GM21825 (cell line): ENCODE data around the gene MCTP1.
"Not testable (repeated sequence)": the region's sequence is repeated elsewhere in the genome, so short reads cannot be mapped to it uniquely, and the experiment has no call there.

Experiments
- ATAC-seq: cut with Tn5 transposase; IDR thresholded peaks from one replicate; pipeline ENCODE4 v1.9.1; 2021; ENCODE audit warnings: mild to moderate bottlenecking, moderate library complexity; ENCODE audit not compliant: unreplicated experiment

Gene MCTP1

GRCh38 chr5:95252801-95253200, 32.1 kb downstream of the MCTP1 start:
- ATAC-seq: no peak

- ATAC-seq: no peak
These were observed 33.7 kb downstream of the MCTP1 start for GRCh38 chr5:95251185-95251584.

DNA sequence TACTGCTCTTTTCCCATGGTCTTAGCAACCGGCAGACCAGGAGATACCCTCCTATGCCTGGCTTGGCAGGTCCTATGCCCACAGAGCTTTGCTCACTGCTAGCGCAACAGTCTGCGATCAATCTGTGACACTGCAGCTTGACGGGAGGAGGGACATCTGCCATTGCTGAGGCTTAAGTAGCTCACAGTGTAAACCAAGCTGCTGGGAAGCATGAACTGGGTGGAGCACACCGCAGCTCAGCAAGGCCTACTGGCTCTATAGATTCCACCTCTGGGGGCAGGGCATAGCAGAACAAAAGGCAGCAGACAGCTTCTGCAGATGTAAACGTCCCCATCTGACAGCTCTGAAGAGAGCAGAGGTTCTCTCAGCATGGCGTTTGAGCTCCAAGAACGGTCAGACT, 40.4 kb downstream of the MCTP1 start:
- ATAC-seq: no peak

DNA sequence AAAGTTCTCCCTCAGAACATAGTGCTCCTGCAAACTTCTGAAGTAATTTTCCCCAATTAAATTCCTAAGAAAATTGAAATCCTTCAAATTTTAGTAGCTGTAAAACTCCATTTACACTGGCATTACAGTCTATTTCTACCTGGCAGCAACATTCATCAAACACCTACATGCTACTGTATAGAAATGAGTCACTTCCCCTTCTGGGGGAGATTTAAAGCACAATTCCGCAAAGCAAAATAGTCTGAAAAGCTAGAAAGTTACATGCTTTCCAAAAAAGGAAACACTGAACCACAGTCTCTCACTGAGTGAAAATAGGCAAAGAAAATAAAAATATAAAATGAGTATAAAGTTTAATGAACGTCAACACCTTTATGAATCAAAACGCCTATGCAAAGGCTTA, 43.3 kb downstream of the MCTP1 start:
- ATAC-seq: peak; percentile 94

DNA sequence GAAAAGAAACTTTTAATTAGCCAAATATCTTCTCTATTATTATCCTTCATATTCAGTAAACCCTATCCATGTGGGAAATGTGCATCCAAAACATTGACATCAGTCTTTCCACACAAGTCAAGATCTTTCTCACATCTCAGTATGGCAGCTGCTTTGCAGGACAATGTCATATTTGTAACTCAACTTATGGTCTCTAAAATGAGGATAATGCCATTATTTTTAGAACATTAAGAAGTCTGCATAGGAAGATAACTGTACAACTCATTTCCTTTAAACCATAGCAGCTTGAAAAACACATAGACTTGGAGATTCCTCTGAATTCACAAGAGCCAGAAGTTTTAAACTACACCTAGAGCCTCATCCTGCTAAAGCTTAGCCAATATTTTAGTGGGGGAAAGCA, 43.7 kb downstream of the MCTP1 start:
- ATAC-seq: no peak

DNA sequence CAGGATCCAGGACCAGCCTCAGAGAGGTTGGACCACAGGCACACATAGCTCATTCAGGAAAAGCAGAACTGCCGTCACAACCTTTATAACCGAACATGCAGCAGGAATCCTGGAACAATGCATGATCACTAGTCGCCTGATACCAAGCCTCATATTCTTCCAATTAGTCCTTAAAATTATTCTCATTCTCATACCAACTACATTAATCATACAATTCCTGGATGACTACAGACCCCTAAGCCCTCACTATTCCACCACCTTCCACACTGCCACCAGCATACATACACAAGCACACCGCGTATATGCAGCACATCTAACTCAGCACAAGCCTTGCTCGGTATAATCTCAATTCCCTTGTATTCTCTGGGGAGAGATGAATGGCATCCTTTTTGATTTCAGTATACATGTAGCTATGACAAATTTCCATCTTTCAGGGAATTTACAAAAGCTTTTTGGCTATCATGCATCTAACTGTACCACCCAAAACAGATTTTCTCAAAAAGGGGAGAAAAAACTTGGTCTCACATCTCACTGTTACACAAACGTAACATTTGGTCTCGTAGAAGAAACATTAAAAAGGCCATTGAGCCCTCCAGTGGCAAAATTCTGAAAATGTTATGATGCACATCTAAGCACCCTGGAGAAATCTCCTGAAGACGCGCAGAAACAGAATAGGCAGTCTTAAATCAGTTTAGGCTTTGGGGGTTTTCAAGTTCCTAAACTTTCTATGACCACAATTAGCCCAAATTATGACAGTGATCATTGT, 46.2 kb downstream of the MCTP1 start:
- ATAC-seq: no peak

DNA sequence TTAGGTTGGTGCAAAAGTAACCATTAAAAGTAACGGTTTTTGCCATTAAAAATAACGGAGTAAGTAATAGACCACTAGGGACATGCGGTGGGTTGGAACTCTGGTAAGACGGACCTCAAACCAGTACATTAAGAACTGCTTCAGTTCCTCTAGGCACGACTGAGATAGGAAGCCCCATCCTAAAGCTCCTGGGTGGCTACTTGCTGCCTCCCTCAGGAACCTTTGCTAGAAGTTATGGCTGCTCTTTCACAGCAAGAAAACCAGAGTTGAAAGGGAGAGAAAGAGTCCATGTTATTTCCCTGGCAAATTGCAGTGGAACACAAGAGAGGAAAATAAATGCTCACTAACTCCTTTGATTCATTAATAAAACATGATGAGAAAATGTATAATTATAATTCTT, 47.6 kb downstream of the MCTP1 start:
- ATAC-seq: no peak

DNA sequence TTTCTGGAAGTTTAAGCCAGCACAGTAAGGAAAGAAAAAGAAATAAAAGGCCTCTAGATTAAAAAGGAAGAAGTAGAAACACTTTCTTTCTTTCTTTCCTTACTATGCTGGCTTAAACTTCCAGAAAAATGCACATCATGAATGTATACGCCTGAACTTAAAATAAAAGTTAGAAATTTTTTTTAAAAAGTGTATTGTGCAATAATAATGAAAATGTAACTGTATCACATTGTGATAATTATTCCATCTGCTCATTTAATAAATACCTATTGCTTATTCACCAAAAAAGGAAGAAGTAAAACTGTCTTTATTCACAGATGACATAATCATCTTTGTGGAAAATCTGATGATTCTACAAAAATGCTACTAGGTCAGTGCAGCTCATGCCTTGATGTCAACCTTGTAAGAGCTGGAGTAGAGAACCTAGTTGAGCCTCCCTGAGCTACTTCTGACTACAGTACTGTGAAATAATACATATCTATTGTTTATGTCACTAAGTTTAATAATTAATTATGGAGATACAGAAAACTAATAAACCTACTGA, 49.4 kb downstream of the MCTP1 start:
- no peak for ATAC-seq

GRCh38 chr5:95229646-95230045, 55.2 kb downstream of the MCTP1 start:
- ATAC-seq: no peak

GRCh38 chr5:95224701-95225459, 60.0 kb downstream of the MCTP1 start:
- ATAC-seq: no peak

GRCh38 chr5:95223566-95224258, 61.2 kb downstream of the MCTP1 start:
- no peak for ATAC-seq

GRCh38 chr5:95222836-95223235, 62.1 kb downstream of the MCTP1 start:
- no peak for ATAC-seq

GRCh38 chr5:95221234-95221633, 63.7 kb downstream of the MCTP1 start:
- no peak for ATAC-seq

DNA sequence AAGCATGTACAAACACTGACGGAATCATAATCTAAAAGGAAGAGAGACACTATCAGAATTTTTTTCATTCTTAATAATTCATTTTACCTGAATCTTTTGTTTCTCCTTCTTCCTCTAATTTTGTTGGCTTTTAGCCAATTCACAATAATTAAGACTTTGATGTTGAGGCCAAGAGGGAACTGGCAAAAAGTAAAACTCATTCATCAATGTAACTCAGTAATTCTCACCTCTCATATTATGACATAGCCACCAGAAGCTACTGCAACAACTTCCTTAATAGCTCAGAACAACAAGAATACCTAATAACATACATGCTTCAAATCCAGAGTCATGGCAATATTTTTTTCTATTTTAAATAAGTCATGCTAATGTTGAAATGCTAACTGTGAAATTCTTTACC, 64.5 kb downstream of the MCTP1 start:
- ATAC-seq: no peak

DNA sequence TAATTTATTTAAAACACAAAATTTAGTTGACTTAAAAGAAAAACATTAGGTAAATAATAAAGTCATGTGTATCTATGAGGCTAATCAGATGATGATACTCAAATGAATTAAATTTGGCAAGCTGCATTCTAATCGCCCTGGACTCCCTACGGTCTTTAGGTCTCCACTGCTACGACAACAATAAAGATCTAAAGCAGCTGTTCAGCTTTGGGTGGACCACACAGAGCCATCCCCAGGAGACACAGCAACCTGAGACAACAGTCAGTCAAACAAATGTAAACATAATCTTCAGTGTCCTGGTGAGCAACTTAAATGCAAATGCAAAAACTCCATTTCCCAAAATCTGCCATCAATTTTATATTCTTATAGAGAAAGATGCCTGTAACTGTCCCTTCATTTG, 65.5 kb downstream of the MCTP1 start:
- ATAC-seq: no peak

DNA sequence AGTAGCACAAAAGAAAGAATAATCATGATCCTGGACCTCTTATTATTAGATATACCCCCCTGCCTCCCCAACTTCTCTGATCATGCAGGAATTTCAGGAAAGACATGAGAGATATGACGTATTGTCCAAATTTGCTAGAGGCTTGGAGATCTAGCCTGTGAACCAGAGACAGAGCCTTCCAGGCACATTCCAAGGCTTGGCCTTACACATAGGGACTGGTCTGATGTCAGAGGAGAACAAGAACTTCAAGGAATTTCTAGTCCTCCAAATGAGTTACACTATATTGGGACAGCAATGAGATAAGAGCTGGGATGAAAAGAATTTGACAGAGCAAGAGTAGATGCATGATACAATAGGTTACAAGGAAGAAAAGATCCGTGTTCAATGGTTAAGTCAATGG, 67.0 kb downstream of the MCTP1 start:
- ATAC-seq: no peak

- no peak for ATAC-seq
These were observed 67.5 kb downstream of the MCTP1 start for GRCh38 chr5:95217351-95217750.

- ATAC-seq: no peak
These were observed 68.5 kb downstream of the MCTP1 start for GRCh38 chr5:95216136-95216955.

DNA sequence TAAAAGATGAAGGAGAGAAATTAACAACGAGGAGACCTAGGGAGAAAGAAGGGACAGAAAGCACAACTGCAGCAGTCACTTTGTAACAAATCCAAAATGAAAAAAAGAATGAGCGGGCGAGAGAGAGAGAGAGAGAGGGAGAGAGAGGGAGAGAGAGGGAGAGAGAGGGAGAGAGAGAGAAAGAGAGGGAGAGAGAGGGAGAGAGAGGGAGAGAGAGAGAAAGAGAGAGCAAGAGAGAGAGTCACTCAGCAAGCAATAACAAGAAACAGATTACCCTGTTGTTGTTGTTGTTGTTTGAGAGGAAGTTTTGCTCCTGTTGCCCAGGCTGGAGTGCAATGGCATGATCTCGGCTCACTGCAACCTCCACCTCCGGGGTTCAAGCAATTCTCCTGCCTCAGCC, 77.1 kb downstream of the MCTP1 start:
- ATAC-seq: not testable (repeated sequence)

GRCh38 chr5:95194856-95195255, 90.0 kb downstream of the MCTP1 start:
- no peak for ATAC-seq

DNA sequence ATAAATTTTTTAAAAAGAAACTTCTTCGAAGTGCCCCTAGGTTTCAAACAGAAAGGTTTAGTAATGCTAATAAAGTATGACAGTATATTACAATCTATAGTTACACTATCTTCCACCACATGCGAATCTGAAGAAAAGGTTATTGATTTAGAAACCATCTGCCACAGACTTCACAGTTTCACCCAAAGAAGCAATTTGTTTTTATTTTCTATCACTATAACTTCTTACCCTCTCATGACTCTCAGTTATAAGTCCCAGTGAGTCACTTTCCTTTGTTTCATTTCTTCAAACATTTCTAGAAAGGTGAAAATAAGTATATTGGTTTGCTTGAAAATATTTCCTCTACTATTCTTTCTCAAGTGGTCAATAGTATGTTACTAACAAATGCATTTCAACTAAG, 93.6 kb downstream of the MCTP1 start:
- peak; percentile 89 for ATAC-seq
